ENCODE data around the gene USP44. TPM values are rescaled to one million over a fixed set of nuclear protein-coding genes. Genes with fewer than 3 reads are reported as not detected.

Gene USP44
- total and polyA plus RNA-seq, 2 of the 8 experiments (the other 6 are each of a cell fraction or from before 2014, with no cell fraction given), result 129 to 197 TPM

DNA sequence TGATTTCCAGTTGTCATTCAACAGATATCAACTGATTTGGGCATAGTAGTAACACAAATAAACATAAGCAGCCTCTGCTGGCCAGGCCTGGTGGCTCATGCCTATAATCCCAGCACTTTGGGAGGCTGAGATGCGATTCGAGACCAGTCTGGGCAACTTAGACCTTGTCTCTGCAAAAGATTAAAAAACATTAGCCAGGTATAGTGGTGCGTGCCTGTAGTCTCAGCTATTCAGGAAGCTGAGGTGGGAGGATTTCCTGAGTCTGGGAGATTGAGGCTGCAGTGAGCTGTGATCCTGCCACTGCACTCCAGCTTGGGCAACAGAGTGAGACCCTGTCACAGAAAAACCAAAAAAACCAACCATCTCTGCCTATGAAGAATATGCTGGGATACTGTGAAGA is 70.2 kb downstream of the USP44 start (continued):
- TF ChIP-seq ATF3 (IDR thresholded peaks at IDR 0.05; ENCODE audit: insufficient read depth, low read depth, low read length) (no peak), POLR2AphosphoS5 (IDR thresholded peaks at IDR 0.05; ENCODE audit: low read depth, low read length) (no peak), TAF1 (IDR thresholded peaks at IDR 0.05; ENCODE audit: low read depth, low read length) (no peak)
